Measurements from ENCODE around the gene STX11. TPM values are rescaled to one million over a fixed set of nuclear protein-coding genes. Genes with fewer than 3 reads are reported as not detected.

Gene STX11
- total and polyA plus RNA-seq, 2 experiments from 2014 or later, result 1.1 to 2.2 TPM

DNA sequence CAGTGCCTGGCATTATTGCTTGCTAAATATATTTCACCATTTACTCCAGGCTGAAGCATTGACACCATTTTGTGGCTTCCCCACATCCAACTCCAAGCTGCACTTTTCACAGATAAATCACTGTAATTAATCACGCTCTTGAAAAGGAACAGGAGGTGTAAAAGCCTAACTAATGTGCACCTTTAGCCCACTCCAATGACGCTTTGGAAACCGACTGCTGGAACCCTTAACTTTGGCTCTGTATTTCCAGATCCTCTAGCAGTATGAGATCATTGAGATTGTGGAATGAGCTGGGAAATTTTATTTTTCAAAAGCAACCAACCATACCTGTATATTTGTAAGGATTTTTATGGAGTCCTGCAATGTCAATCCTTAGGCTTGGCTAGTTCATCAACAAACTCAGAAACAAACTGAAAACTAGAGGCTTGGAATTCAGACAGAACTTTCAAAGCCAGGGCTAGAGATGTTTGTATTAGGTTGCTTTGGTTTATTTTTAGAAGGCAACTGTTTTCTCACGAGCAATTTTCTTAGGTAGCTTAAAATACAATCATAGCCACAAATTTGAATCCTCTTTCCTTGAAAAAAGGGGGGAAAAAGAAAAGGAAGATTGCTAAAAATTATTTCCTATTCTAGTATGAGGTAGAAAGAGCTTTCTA, 82.0 kb downstream of the STX11 start:
- Histone ChIP-seq H4K20me1 (ENCODE audit: insufficient read depth) (no peaks in the 10 kb centered on the region), H3K36me3 (ENCODE audit: low read depth) (no peaks in the 10 kb centered on the region), H3K27me3 (replicated peaks; ENCODE audit: insufficient read depth) (no peaks in the 10 kb centered on the region), H3K79me2 (ENCODE audit: insufficient read depth) (no peaks in the 10 kb centered on the region), H3K9me2 (ENCODE audit: insufficient read depth) (no peaks in the 10 kb centered on the region), H3K9me3 (ENCODE audit: low read depth) (no peaks in the 10 kb centered on the region), H3K27ac (no peak overlapping the region), H3K4me1 (ENCODE audit: insufficient read depth) (no peaks in the 10 kb centered on the region), H3K4me3 (no peak overlapping the region), H3F3A (ENCODE audit: insufficient read depth) (no peaks in the 10 kb centered on the region), H2AFZ (no peak overlapping the region), H3K9ac (no peak overlapping the region), H3K4me2 (ENCODE audit: unreplicated experiment) (no peak overlapping the region)
- TF ChIP-seq EZH2 (IDR thresholded peaks at IDR 0.05; ENCODE audit: insufficient read depth, poor library complexity, severe bottlenecking), result no peak
- TF ChIP-seq EZH2phosphoT487 (IDR thresholded peaks at IDR 0.05; ENCODE audit: insufficient read depth, low read depth), result no peak
- WGBS, 2 experiments (ENCODE audit: low coverage in 1 of 2, low lambda C conversion rate in 2 of 2, missing lambda C conversion rate in 2 of 2), result 47 to 51% methylated on average over 4 of the region's 4 CpGs
- no peak for DNase-seq
- in situ Hi-C loops (cut with MboI), result no loop called here

DNA sequence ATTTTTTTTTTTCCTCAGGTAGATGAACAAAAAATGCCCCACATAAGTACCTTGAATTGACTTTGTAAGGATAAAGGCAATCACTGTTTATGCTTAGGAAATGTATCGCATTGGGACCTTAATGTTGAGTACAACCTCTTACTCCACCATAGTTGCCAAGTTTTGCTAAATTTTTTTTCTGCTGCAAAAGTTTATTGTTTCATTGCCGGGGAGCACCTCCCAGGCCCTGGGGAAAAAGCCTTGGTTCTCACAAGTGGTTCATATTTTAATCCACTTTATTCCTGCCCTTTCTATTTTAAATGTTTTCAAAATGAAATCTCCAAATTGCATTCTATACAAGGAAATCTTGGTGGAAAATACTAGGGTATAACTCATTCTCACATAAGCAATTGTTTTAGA, 82.5 kb downstream of the STX11 start:
- H3K27ac ChIP-seq, result no peak overlapping the region
- in situ Hi-C loops (cut with MboI), result no loop called here

DNA sequence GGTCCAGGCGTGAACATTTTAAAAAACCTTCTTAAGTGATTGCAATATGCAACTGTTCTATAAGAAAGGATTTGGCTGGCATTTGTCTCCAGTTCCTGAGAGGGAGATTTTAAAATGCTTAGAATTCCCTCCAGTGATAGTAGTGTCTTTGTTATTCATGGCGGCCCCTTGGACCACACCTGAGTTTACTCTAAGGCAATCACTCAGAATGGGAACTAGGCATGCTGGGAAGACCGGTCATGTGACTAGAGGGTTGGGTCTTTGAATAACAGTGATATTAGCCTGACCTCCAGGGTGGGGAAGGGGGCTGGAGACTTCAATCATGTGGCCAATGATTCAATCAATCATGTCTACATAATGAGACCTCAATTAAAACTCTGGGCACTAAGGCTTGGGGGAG, 84.1 kb downstream of the STX11 start:
- no peak for DNase-seq
- 92 to 98% methylated on average over 3 of the region's 3 CpGs for WGBS, 2 experiments (ENCODE audit: low coverage in 1 of 2, low lambda C conversion rate in 2 of 2, missing lambda C conversion rate in 2 of 2)
- no peak overlapping the region for H3K9ac ChIP-seq
- no peaks in the 10 kb centered on the region for H3K27me3 ChIP-seq (replicated peaks; ENCODE audit: insufficient read depth)
- TF ChIP-seq EZH2phosphoT487 (IDR thresholded peaks at IDR 0.05; ENCODE audit: insufficient read depth, low read depth), result no peak
- no peak for TF ChIP-seq EZH2 (IDR thresholded peaks at IDR 0.05; ENCODE audit: insufficient read depth, poor library complexity, severe bottlenecking)
- no peaks in the 10 kb centered on the region for H3K9me2 ChIP-seq (ENCODE audit: insufficient read depth)
- no peak overlapping the region for H2AFZ ChIP-seq
- H3K79me2 ChIP-seq (ENCODE audit: insufficient read depth), result no peaks in the 10 kb centered on the region
- H3K4me1 ChIP-seq (ENCODE audit: insufficient read depth), result no peaks in the 10 kb centered on the region
- no peak overlapping the region for H3K4me2 ChIP-seq (ENCODE audit: unreplicated experiment)
- no peak overlapping the region for H3K4me3 ChIP-seq
- H3K36me3 ChIP-seq (ENCODE audit: low read depth), result no peaks in the 10 kb centered on the region
- in situ Hi-C loops (cut with MboI), result no loop called here
- H3K9me3 ChIP-seq (ENCODE audit: low read depth), result no peaks in the 10 kb centered on the region
- H4K20me1 ChIP-seq (ENCODE audit: insufficient read depth), result no peaks in the 10 kb centered on the region
- H3K27ac ChIP-seq, result no peak overlapping the region
- H3F3A ChIP-seq (ENCODE audit: insufficient read depth), result no peaks in the 10 kb centered on the region

More for the DNA sequence above, 82.5 kb downstream of the STX11 start:
- Histone ChIP-seq H3K27me3 (replicated peaks; ENCODE audit: insufficient read depth) (no peaks in the 10 kb centered on the region), H3K36me3 (ENCODE audit: low read depth) (no peaks in the 10 kb centered on the region), H3K4me1 (ENCODE audit: insufficient read depth) (no peaks in the 10 kb centered on the region), H3F3A (ENCODE audit: insufficient read depth) (no peaks in the 10 kb centered on the region), H3K9me3 (ENCODE audit: low read depth) (no peaks in the 10 kb centered on the region), H3K9ac (no peak overlapping the region), H3K79me2 (ENCODE audit: insufficient read depth) (no peaks in the 10 kb centered on the region), H2AFZ (no peak overlapping the region), H4K20me1 (ENCODE audit: insufficient read depth) (no peaks in the 10 kb centered on the region), H3K4me2 (ENCODE audit: unreplicated experiment) (no peak overlapping the region), H3K4me3 (no peak overlapping the region), H3K9me2 (ENCODE audit: insufficient read depth) (no peaks in the 10 kb centered on the region)
- no peak for TF ChIP-seq EZH2 (IDR thresholded peaks at IDR 0.05; ENCODE audit: insufficient read depth, poor library complexity, severe bottlenecking)
- no peak for TF ChIP-seq EZH2phosphoT487 (IDR thresholded peaks at IDR 0.05; ENCODE audit: insufficient read depth, low read depth)
- no peak for DNase-seq
- 46 to 52% methylated on average over 2 of the region's 2 CpGs for WGBS, 2 experiments (ENCODE audit: low coverage in 1 of 2, low lambda C conversion rate in 2 of 2, missing lambda C conversion rate in 2 of 2)

- in situ Hi-C loops (cut with MboI), result no loop called here
- no peaks in the 10 kb centered on the region for H3F3A ChIP-seq (ENCODE audit: insufficient read depth)
- no peak overlapping the region for H3K4me3 ChIP-seq
- no peaks in the 10 kb centered on the region for H3K9me2 ChIP-seq (ENCODE audit: insufficient read depth)
- no peaks in the 10 kb centered on the region for H3K36me3 ChIP-seq (ENCODE audit: low read depth)
- H3K4me2 ChIP-seq (ENCODE audit: unreplicated experiment), result no peak overlapping the region
- H3K27me3 ChIP-seq (replicated peaks; ENCODE audit: insufficient read depth), result no peaks in the 10 kb centered on the region
- no peak overlapping the region for H2AFZ ChIP-seq
- 86 to 88% methylated on average over 4 of the region's 4 CpGs for WGBS, 2 experiments (ENCODE audit: low coverage in 1 of 2, low lambda C conversion rate in 2 of 2, missing lambda C conversion rate in 2 of 2)
- H4K20me1 ChIP-seq (ENCODE audit: insufficient read depth), result no peaks in the 10 kb centered on the region
- no peaks in the 10 kb centered on the region for H3K9me3 ChIP-seq (ENCODE audit: low read depth)
- no peak overlapping the region for H3K27ac ChIP-seq
- no peak for DNase-seq
- H3K79me2 ChIP-seq (ENCODE audit: insufficient read depth), result no peaks in the 10 kb centered on the region
- H3K9ac ChIP-seq, result no peak overlapping the region
- no peaks in the 10 kb centered on the region for H3K4me1 ChIP-seq (ENCODE audit: insufficient read depth)
- TF ChIP-seq EZH2 (IDR thresholded peaks at IDR 0.05; ENCODE audit: insufficient read depth, poor library complexity, severe bottlenecking) (no peak), EZH2phosphoT487 (IDR thresholded peaks at IDR 0.05; ENCODE audit: insufficient read depth, low read depth) (no peak)
Observed at GRCh38 chr6:144234935-144235334, 84.6 kb downstream of the STX11 start.

Other genes with a start within 250 kb of the STX11 start
- gene PLAGL1, start 142.3 kb upstream of the STX11 start, total RNA-seq (2014; rRNA removed; shearing (Covaris generic)), result 20.7 and 22.8 TPM in 2 replicates
- 42.2 and 43.8 TPM in 2 replicates for gene PLAGL1, start 142.3 kb upstream of the STX11 start, polyA plus RNA-seq (2016; fragmentation: Nextera tagmentation; extraction: Ambion mirVana)
- 131 and 137 TPM in 2 replicates for gene SF3B5, start 54.9 kb upstream of the STX11 start, total RNA-seq (2014; rRNA removed; shearing (Covaris generic))
- 192 and 197 TPM in 2 replicates for gene SF3B5, start 54.9 kb upstream of the STX11 start, polyA plus RNA-seq (2016; fragmentation: Nextera tagmentation; extraction: Ambion mirVana)
- gene UTRN, start 134.8 kb downstream of the STX11 start, total RNA-seq (2014; rRNA removed; shearing (Covaris generic)), result 103 TPM in 2 replicates
- 46.6 and 49.4 TPM in 2 replicates for gene UTRN, start 134.8 kb downstream of the STX11 start, polyA plus RNA-seq (2016; fragmentation: Nextera tagmentation; extraction: Ambion mirVana)

Data from GM23248 (cell line).